ENCODE results near the gene ATAD3B.
"Not testable (repeated sequence)": the region's sequence is repeated elsewhere in the genome, so short reads cannot be mapped to it uniquely, and the experiment has no call there.

Gene ATAD3B

DNA sequence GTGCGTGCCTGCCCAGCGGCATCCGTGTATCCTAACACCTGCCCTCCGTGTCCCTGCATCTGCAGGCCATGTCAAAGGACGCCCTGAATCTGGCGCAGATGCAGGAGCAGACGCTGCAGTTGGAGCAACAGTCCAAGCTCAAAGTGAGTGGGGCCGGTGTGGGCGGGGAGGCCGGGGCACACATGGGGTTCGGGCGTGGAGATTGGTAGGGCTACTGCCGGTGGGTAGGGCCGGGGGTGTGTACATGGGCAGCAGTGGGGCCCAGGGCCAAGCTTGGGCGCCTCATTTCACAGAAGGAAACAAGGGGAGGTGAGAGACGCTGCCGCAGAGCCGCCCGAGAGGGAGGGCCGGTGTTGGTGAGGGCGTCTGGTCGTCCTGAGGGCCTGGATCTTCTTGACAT lies 20.9 kb upstream of the ATAD3B start:
- in situ Hi-C loops (cut with MboI; ENCODE audit: low sequenced_read_pairs) = not testable (repeated sequence)

DNA sequence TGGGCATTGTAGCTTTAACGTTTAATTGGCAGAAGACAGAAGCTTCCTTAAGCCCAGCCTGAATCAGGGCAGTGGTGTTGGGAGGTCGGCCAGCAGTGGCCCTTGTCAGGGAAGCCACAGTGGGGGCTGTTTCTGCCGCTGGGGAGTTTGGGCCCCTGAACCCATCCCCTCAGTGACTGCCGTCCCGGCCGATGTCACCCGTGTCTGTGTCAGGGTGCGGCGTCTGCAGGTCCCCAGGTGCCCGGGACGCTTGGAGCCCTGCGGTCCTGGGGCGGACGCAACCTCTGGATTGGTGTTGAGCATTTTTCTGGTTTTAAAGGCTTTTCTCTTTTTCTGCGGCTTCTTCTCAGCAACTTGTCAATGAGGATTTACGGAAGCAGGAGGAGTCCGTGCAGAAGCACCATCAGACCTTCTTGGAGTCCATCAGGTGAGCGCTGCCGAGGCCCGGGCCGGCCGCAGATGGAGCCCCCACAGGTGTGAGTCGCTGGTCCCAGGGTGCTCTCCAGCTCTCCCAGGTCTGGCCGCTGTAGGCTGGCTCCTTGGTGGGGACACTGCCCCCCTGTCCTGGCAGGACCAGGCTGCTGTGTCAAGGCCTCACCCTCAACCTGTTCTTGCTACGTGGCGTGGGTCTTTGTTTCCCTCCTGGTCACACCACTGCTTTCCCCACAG lies 19.7 kb upstream of the ATAD3B start:
- in situ Hi-C loops (cut with MboI; ENCODE audit: low sequenced_read_pairs) = no loop called here

DNA sequence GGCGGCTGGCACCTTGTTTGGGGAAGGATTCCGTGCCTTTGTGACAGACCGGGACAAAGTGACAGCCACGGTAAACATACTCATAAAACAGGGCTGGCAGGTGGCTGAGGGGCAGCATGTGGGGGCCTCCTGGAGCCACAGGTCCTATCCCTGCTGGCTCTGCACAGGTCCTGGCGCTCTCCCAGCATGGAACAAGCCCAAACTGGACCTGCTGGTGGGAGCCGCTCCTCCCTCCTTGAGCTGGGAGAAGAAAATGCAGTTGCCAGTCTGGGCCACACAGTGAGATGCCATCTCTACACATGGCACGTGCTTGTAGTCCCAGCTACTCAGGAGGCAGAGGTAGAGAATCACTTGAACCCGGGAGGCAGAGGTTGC lies 19.2 kb upstream of the ATAD3B start:
- in situ Hi-C loops (cut with MboI; ENCODE audit: low sequenced_read_pairs) = not testable (repeated sequence)

DNA sequence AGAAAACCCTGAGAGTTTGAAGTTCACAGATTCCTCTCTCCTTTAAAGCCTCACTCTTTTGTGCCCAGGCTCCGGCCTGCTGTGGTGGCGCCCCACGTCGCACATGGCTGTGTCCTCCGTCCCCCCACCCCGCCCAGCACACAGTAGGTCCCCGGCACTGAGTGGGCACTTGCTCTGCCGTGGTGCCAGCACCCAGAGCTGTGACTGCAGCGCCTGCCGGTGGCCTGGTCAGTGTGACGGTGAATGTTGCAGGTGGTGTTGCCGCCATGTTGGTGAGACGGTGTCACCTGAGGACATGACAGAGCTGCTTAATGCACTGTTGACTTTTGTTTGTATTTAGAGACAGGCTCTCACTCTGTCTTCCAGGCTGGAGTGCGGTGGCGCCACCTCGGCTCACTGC lies 18.7 kb upstream of the ATAD3B start:
- in situ Hi-C loops (cut with MboI; ENCODE audit: low sequenced_read_pairs) = no loop called here

DNA sequence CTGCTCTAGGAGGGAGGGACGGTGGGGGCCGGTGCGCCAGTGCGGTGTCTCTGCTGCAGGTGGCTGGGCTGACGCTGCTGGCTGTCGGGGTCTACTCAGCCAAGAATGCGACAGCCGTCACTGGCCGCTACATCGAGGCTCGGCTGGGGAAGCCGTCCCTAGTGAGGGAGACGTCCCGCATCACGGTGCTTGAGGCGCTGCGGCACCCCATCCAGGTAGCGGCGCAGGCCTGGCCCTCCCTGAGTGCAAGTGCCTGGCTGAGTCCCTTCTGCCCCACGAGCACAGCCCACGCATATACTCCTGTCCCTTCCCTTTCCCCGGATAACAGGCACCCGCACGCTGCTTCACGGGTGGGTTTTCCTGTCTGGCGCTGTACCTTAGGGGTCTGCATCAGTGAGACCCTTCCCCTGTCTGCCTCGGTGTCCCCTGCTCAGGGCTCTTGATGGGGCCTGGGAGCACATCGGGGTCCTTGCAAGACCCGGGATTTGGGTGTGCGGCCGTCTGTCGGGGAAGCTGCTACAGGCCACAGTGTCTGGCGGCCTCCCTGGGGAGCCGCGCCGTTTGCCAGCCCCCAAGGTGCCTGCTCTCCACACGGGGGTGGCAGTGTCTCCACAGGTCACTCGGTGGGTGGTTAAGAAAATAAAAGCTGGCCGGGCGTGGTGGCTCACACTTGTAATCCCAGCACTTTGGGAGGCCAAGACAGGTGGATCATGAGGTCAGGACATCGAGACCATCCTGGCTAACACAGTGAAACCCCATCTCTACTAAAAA lies 17.1 kb upstream of the ATAD3B start:
- in situ Hi-C loops (cut with MboI; ENCODE audit: low sequenced_read_pairs) = not testable (repeated sequence)

DNA sequence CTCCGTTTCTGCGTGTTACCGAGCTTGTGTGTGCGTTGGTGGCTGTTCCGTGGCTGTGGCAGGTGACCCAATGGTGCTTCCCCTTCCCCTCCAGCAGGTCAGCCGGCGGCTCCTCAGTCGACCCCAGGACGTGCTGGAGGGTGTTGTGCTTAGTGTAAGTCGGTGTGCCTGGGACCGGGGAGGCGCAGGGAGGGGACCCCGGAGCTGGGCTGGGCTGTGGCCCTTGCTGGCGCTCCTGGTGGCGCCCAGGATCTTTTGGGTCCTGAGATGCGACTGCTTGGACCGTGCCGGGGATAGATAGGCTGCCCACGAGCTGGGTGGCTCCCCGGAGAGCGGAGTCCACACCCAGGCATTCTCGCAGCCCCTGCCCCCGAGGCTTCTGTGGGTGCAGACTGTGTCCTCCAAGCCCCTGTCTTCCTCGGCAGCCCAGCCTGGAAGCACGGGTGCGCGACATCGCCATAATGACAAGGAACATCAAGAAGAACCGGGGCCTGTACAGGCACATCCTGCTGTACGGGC lies 16.1 kb upstream of the ATAD3B start:
- in situ Hi-C loops (cut with MboI; ENCODE audit: low sequenced_read_pairs) = no loop called here

DNA sequence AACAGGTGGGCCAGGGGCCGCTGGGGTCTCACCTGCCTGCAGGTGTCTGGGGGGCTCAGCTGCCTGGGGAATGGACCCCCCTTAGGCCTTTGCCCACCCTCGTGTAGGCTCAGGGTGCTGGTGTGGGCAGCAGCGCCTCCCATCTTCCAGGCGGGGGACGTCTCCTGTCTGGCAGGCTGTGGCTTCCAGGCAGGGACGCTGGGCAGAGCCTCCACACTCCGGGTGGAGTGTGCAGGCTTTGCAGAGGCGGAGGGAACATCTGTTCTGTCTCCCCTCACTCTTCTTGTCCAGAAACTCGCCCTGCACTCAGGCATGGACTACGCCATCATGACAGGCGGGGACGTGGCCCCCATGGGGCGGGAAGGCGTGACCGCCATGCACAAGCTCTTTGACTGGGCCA lies 15.6 kb upstream of the ATAD3B start:
- in situ Hi-C loops (cut with MboI; ENCODE audit: low sequenced_read_pairs) = not testable (repeated sequence)

DNA sequence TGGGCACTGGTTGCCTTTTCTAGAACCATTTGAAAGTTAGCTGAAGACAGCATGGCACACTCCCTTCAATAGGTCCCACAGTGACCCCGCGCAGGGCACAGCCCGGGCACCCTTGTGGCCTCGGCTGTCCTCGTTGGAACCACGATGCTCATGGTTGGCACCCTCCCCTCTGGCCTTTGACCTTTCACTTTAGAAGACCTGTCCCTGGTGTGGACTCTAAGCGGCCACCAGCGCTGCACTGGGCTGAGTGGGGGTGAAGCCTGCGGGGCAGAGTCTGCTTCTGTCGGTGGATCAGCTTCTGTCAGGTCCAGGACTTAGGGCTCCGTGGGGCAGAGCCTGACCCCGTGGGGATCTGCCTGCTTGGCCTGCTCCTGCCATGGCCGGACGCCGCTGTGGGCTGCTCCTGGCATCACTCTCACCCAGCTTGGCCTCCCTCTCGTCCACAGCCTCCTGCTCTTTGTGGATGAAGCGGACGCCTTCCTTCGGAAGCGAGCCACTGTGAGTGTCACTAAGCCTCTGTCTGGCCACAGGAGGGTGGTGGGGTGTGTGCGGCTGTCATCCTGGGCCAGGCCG lies 14.8 kb upstream of the ATAD3B start:
- in situ Hi-C loops (cut with MboI; ENCODE audit: low sequenced_read_pairs) = not testable (repeated sequence)

DNA sequence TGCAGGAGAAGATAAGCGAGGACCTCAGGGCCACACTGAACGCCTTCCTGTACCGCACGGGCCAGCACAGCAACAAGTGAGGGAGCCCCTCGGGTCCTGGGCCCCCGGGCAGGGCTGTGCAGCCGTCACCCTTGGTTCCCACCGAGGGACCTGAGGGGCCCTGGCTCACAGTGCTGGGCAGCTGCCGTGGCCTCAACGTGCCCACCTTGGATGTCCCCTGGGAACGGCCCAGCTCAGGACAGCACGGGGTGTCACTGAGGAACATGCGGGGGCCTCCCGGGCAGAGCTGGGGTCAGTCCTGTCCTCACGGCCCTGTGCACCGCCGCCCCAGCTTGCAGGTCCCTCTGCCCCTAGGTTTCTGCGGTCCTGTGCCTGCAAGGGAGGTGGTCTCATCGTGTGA lies 12.4 kb upstream of the ATAD3B start:
- in situ Hi-C loops (cut with MboI; ENCODE audit: low sequenced_read_pairs) = not testable (repeated sequence)

DNA sequence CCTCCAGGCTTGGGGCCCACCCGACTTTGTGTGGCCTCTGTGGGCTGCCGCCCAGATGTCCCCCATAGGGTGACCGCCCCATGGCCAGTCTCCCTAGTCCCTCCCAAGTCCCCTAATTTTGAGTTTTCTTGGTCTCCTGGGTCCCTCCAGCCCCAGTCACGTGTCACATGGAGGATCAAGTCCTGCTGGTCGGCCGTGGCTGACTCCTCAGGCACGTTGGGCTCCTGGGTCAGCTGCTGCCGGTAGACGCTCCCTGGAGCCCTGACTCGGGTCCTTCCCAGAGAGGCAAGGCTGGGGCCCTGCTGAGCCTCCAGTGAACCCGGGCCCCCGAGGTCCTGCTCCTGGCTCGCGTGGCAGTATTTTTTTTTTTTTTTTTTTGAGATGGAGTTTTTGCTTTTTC lies 11.9 kb upstream of the ATAD3B start:
- in situ Hi-C loops (cut with MboI; ENCODE audit: low sequenced_read_pairs) = not testable (repeated sequence)

DNA sequence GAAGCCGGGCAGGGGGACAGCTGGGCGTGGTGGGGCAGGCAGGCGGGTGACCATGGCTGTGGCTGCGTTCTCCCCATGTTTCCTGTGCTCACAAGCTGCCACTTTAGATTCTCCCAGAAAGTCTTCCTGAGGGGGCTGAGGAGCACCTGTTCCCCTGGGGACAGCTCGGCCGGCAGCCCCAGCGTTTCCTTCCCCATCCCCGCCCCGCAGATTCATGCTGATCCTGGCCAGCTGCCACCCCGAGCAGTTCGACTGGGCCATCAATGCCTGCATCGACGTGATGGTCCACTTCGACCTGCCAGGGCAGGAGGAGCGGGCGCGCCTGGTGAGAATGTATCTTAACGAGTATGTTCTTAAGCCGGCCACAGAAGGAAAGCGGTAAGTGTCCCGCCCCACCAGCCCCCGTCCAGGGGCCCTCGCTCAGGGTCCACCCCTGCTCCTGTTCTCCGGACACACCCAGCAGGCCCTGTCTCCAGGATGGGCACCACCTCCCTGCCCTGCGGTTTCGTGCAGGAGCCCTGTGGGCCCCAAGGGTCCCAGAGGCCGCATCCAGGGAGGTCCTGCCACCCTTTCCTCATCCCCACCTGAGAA lies 10.9 kb upstream of the ATAD3B start:
- in situ Hi-C loops (cut with MboI; ENCODE audit: low sequenced_read_pairs) = no loop called here

DNA sequence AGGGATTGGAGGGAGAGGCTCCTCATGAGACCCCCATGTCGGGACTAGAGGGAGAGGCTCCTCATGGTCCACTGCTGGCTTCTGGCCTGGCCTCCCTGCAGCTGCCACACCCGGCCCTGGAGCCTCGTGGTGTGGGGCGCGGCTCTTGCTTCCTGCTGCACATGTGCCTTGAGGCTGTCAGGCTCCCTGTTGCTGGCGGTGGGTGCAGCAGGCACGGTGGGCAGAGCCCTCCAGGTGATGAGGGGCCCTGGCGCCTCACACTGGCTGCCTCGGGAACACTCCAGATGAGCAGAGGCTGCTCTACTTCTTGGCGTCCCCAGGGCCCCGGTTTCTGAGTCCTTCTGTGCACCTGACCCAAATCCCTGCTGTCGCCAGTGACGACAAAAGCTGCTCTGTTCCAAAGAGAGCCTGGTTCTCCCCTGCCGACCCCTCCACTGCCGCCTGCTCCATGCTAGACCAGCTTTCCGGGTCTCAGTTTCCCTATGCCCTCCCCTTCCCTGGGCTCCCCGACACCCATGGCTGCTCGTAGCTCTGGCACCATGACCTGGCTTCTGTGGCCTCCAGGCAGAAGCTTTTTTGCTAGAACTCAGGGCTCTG lies 9.7 kb upstream of the ATAD3B start:
- in situ Hi-C loops (cut with MboI; ENCODE audit: low sequenced_read_pairs) = no loop called here

DNA sequence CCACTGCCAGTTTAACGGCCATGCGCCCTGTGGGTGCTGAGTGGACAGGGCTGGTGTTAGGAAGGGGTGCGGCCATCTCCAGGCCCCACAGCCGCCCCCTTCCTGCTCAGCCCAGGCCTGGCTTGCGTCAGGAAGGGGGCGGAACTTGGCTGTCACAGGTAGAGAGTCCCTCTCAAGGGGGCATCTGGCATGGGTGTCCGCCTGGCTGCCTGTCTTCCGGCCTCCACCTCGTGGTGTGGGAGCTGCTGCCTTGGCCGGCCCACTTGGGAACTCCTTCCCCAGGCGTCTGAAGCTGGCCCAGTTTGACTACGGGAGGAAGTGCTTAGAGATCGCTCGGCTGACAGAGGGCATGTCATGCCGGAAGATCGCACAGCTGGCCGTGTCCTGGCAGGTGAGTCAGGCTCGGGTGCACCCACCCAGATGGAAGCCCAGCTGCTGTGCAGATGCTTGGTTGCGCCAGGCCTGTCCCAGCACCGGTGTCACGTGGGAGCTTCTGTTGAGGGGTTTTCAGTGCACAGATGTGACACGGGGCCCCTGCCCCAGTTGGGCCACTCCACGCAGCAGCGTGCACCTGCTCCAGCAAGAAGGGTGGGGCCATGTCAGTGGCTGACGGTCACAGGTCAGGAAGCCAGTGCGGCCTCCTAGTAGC lies 9.1 kb upstream of the ATAD3B start:
- in situ Hi-C loops (cut with MboI; ENCODE audit: low sequenced_read_pairs) = no loop called here

DNA sequence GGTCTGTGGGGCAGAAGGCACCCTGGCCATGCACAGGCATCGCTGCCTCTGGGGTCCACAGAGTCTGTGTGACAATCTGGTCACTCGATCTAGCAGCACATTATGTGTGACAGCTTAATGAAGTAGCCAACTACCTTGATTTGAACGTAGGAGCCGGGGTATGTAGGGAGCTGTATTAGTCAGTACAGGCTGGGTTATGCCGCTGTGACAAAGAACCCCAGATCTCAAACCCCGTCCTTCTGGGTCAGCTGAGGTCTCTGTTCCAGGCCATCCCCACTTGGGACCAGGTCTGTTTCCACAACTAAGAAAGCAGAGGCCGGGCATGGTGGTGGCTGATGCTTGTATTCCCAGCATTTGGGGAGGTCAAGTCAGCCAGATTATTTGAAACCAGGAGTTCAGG lies 8.3 kb upstream of the ATAD3B start:
- in situ Hi-C loops (cut with MboI; ENCODE audit: low sequenced_read_pairs) = no loop called here

DNA sequence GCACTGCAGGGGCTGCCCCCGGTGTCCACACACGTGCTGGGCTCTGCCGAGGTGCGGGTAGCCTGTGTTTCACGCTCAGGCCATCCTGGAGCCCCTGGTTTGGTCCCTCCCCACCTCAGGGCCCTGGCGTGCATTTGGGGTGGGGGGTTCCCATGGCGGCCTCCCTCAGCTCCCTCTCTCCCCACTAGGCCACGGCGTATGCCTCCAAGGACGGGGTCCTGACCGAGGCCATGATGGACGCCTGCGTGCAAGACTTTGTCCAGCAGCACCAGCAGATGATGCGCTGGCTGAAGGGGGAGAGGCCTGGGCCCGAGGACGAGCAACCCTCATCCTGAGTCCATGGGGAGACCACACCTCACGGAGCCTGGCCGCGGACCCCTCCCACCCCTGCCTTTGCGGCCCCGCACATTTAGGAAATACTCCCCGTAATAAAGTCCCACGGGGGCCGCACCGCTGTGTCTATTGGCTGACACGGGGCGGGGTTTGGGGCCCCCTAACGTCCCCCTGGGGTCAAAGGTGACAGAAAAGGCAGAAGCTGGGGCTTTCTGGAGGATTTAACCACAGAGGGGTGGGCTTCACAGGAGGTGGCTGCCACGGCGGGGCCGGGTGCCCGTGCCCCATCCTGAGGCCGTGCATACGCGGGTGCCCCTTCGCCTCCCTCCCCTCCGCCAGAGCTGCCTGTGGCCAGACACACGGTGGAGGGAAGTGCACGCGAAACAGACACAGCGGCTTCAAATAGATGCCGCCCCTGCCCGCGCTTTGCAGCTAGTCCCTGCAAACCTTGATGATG lies 3.2 kb upstream of the ATAD3B start:
- in situ Hi-C loops (cut with MboI; ENCODE audit: low sequenced_read_pairs) = not testable (repeated sequence)

DNA sequence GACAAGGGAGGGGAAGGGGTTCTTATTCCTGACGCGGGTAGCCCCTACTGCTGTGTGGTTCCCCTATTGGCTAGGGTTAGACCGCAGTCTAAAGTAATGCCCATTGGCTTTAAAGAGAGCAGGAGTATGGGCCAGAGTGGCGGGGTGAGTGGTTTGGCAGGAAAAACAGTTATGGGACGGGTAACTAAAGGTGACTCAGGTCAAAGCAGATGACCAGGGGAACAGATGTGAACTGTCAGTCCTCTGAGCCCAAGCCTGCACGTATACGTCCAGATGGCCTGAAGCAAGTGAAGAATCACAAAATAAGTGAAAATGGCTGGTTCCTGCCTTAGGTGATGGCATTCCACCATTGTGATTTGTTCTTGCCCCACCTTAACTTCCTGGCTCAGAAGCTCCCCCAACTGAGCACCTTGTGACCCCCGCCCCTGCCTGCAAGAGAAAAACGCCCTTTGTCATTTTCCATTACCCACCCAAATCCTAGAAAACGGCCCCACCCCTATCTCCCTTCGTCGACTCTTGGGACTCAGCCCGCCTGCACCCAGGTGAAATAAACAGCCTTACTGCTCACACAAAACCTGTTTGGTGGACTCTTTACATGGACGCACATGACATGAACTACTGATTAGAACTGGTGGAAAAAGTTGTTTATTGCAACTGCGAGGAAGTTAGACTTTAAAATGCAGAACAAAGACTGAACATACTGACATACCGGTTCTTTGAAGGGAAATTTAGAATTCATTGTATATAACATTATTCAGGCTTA lies 758 bp upstream of the ATAD3B start:
- in situ Hi-C loops (cut with MboI; ENCODE audit: low sequenced_read_pairs) = no loop called here

DNA sequence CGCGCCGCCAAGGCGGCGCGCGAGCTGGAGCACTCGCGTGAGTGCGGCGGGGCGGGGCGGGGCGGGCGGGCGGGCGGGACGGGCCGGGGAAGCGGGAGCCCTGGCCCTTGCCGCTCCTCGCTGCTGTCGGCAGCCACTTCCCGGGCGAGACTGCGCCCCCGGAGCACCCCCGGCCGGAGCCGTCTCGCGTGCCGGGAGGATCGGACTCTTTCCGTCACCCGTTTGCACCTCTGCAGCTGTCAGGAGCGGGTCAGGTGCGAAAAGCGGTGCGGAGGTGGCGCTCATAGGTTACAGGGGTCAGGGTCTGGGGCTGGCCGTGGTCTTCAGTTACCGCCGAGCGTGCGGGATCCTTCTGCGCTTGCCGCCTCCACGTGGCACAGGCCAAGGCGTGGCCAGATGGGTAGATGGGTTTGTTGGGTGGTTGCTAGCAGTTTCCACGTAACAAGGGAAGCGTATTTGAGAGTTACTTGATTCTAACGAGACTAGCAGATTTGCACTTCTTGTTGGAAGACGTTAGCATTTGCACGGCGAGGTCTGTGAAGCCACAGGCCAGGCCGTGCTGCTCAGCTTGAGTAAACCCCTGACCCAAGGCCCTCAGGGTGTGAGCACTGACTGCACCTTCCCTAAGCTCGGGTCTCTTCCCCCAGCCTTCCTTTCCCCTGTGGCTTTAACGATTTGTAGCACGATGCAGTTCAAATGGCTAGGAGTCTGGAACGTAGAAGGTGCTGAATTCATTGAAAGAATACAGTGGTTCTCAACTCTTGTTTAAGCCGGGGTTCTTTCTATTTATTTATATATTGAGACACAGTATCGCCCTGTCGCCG lies 700 bp downstream of the ATAD3B start:
- in situ Hi-C loops (cut with MboI; ENCODE audit: low sequenced_read_pairs) = not testable (repeated sequence)

DNA sequence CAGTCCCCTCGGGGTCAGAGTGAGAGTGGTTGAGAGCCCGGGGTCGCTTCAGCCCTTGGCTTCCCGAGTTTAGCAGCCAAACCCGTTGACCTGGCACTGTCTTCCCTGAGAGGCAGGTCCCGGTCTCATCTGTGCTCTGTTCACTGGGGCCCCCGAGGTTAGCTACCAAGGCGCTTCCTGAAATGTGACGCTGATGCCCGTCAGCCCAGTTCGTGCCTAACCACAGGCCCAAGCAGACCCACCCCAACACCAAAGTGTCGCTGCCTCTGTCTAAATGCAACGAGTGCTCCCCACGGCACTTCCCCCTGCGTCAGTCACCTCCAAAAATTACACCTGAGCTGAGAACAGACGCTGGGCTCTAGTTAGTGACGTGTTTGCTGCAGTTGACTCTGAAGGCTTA lies 4.4 kb downstream of the ATAD3B start:
- in situ Hi-C loops (cut with MboI; ENCODE audit: low sequenced_read_pairs) = not testable (repeated sequence)

Data from HL-60/S4 treated with phorbol 12-myristate 13-acetate at 8.2 ng/mL for 4 days and 3 days (cell line).